Activated CD4-positive, CD25-positive, alpha-beta regulatory T cell treated with anti-CD3 and anti-CD28 coated beads, Interleukin-2, amount 50 U/mL, for 72 hours (primary cell): ENCODE data around the gene RBPJL.
A peak's percentile ranks its signal among the peaks of the same experiment; 100 is the strongest.

Source experiments
- DNase-seq: peaks from one replicate; pipeline ENCODE4 v3.0.0; 2021

The RBPJL gene, protein sequence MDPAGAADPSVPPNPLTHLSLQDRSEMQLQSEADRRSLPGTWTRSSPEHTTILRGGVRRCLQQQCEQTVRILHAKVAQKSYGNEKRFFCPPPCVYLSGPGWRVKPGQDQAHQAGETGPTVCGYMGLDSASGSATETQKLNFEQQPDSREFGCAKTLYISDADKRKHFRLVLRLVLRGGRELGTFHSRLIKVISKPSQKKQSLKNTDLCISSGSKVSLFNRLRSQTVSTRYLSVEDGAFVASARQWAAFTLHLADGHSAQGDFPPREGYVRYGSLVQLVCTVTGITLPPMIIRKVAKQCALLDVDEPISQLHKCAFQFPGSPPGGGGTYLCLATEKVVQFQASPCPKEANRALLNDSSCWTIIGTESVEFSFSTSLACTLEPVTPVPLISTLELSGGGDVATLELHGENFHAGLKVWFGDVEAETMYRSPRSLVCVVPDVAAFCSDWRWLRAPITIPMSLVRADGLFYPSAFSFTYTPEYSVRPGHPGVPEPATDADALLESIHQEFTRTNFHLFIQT

GRCh38 chr20:45306431-45306982, at the start of gene RBPJL:
RBPJL (plus strand) TSS chr20:45306840; CDS start chr20:45306923, 83 bp downstream.
- DNase-seq, result peak; percentile 67

DNA sequence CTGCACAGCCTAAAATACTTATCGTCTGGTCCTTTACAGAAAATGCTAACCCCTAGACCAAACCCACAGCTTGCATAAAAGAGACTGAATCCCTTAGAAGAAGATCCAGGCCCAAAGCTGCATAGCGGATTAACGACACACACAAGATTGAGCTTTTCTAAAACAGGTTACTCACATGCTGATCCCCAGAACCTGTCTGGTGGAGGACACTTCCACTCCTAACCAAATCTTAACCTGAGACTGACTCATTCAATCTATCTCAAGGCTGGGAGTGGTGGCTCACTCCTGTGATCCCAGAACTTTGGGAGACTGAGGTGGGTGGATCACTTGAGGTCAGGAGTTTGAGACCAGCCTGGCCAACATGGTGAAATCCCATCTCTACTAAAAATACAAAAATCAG, 49.5 kb upstream of the RBPJL start:
- DNase-seq, result no peak

GRCh38 chr20:45257711-45258110, 48.9 kb upstream of the RBPJL start:
- no peak for DNase-seq

DNA sequence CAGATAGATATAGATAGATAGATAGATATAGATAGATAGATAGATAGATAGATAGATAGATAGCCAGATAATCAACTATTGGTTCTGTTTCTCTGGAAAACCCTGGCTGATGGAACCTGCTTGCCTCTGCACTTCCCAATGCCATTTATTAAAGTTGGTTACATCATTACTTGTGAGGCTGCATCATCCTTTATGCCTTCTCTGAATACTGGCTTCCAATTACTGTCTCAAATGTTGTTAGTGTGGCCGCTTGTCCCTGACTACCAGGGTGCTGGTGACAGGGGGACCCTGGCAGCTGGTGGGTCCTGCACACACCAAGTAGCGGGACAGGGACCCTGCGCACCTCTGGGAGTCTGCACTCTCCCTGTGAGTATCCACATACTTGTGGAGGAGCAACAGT, 48.4 kb upstream of the RBPJL start:
- DNase-seq, result no peak

GRCh38 chr20:45258664-45259063, 48.0 kb upstream of the RBPJL start:
- no peak for DNase-seq

DNA sequence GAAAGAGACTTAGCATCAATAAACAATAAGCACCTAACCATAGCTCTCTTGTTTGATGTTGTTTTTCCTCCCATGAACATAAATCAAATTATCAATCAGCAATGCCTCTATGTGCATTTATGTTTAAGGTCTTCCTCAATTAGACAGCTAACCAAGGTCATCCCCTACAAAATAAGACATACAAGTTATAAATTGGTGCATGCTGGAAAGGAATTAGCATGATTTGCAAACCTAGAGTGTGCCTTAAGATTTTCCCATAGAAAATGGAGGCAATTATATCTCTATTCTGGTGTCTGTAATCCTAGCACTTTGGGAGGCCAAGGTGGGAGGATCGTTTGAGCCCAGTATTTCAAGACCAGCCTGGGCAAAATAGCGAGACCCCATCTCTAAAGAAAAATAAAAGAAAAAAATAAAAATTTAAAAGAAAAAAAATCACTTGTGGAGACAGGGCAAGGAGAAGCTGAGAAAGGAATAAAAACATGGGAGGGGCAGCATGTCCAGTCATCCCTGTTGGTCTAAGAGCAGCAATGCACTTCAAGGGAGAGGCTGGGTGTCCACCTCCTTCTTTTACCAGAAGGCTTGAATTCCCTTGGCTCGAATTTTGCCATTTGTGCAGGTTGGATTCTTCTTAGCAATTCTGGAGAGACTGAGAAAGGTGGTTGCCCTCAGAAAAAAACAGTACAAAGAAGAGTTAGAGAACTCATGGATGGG, 42.9 kb upstream of the RBPJL start:
- DNase-seq, result no peak

GRCh38 chr20:45266977-45267376, 39.7 kb upstream of the RBPJL start:
- DNase-seq, result no peak

GRCh38 chr20:45268531-45268930, 38.1 kb upstream of the RBPJL start:
- DNase-seq, result no peak

GRCh38 chr20:45269056-45269455, 37.6 kb upstream of the RBPJL start:
- DNase-seq, result no peak

- DNase-seq, result no peak
These were observed 36.8 kb upstream of the RBPJL start for GRCh38 chr20:45269754-45270270.

DNA sequence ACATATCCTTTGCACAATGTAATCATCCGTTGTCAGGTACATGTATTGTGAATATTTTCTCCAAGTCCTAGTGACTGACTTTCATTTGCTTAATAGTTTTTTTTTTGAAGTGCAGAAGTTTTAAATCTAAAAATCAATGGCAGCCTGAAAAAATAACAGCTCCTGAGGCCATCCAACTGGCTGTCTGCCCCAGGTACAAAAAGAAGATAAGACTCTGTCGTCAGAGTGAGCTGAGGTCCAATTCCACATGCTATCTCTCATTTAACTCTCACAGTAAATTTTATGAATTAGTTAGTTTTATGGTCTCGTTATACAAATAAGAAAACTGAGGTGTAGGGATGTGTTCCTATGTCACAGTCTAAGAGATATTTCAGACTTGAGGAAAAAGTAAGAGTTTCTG, 31.3 kb upstream of the RBPJL start:
- no peak for DNase-seq

- no peak for DNase-seq
These were observed 26.6 kb upstream of the RBPJL start for GRCh38 chr20:45279992-45280391.

- no peak for DNase-seq
These were observed 23.7 kb upstream of the RBPJL start for GRCh38 chr20:45282700-45283550.

DNA sequence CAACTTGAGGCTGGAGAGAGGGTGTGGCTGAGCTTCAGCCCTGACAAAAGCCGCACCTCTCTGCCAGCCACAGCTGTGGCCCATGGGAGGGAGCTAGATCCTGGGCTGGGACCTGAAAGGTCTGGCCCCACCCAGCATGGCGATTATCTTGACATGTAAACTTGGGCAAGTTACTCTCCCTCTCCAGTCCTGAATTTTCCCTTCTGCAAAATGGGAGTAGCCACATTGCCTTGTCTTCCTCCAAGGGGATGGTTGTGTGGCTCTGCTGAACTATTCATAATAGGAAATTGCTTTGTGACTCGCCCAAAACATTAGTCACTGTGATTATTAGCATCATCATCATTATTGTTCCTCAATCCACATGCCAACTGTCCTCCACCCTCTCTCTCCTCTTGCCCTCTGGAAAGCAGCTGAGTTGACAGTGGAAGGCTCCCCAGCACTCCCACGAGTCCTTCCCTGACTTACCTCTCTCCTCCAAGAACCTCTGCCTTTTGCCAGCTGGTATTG, 23.0 kb upstream of the RBPJL start:
- no peak for DNase-seq

DNA sequence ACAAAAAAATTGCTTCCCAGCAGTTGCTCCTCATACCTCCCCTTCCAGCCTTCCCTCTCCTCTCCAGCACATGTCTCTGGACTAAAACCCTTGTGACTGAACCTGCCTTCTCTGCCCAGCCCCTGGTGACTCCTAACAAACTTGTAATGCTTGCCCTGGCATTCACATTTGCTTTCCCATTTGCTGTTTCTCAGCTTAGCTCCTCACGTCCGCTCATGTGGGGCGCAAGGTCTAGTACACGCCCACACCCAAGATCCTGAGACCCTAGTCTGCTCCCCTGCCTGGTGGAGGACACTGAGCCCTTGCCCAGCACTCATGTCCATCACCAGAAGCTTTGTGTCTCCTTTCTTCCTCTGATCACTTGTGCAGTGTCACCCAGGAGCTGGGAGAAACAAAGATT, 18.3 kb upstream of the RBPJL start:
- DNase-seq, result no peak

DNA sequence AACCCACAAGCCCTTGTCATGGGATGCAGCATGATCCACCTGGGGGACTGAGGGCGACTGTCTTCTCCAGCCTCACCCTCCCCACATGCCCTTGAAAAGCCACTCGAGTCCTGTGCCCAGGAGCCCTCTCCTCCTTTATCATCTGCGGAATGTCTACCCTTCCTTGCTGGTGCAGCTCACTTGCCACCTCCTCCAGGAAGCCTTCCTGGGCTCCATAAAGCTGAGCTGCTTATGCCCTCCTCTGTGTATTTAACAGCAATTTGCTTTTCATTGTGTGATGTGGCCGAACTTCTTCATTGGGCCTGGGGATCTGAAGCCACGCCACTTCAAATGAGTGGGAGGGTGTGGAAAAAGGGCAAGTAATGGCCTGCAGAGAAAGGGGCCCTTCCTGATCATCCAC, 17.8 kb upstream of the RBPJL start:
- no peak for DNase-seq

- DNase-seq, result no peak
These were observed 16.5 kb upstream of the RBPJL start for GRCh38 chr20:45289942-45290676.

GRCh38 chr20:45290677-45291355, 15.8 kb upstream of the RBPJL start:
- DNase-seq, result peak; percentile 67

- no peak for DNase-seq
These were observed 15.1 kb upstream of the RBPJL start for GRCh38 chr20:45291526-45291925.

DNA sequence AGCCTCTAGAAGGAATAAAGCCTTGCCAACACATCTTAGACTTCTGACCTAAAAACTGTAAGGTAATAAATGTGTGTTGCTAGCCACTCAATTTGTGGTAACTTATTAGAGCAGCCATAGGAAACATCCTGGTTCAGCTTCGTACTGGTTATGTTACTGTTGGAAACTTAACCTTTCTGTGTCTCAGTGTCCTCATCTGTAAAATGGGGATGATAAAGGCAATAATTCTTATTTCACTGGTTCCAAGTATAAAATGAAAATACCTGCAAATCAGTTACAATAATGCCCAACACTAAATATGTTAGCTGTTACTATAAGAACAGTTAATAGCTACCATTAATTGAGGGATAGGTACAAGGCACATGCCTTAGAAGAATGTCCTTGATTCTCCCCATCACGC, 14.3 kb upstream of the RBPJL start:
- no peak for DNase-seq
